Liver (tissue), 9 donors: ENCODE results near the gene MYL7. TPM values are rescaled to one million over a fixed set of nuclear protein-coding genes. Genes with fewer than 3 reads are reported as not detected.
A peak's percentile ranks its signal among the peaks of the same experiment; 100 is the strongest.

ENCODE experiments used
- DNase-seq: peaks from one replicate; pipeline ENCODE4 v3.0.0-alpha.2; 2017; ENCODE audit warnings: low spot score
- H3K27ac ChIP-seq, 2 donors: one replicate each; pipeline ENCODE4 v1.7.0; 2013; ENCODE audit warnings: inconsistent platforms in 2 of 2, low read length in 2 of 2, control low read depth in 1 of 2, low read depth in 1 of 2, mild to moderate bottlenecking in 1 of 2
- H3K27me3 ChIP-seq, 4 donors: one replicate each; pipeline versions ENCODE4 v1.6.1 to v1.7.0; 2013; ENCODE audit warnings: low read length in 3 of 4, inconsistent platforms in 1 of 4, mild to moderate bottlenecking in 1 of 4, moderate library complexity in 1 of 4; ENCODE audit not compliant: control insufficient read depth in 4 of 4, insufficient read depth in 4 of 4
- H3K36me3 ChIP-seq, 4 donors: one replicate each; pipeline versions ENCODE4 v1.6.1 to v1.7.0; 2013; ENCODE audit warnings: low read length in 3 of 4, mild to moderate bottlenecking in 3 of 4, low read depth in 1 of 4, moderate library complexity in 1 of 4; ENCODE audit not compliant: control insufficient read depth in 4 of 4, insufficient read depth in 3 of 4
- H3K4me1 ChIP-seq, 4 donors: one replicate each; pipeline versions ENCODE4 v1.6.1 to v1.7.0; 2013; ENCODE audit warnings: low read length in 3 of 4, mild to moderate bottlenecking in 3 of 4, moderate library complexity in 1 of 4; ENCODE audit not compliant: control insufficient read depth in 4 of 4, insufficient read depth in 4 of 4
- H3K4me3 ChIP-seq, 3 donors: one replicate each; pipeline versions ENCODE4 v1.6.1 to v1.7.0; 2013; ENCODE audit warnings: low read length in 3 of 3, control low read depth in 1 of 3, low read depth in 1 of 3, mild to moderate bottlenecking in 1 of 3
- H3K9ac ChIP-seq, 2 donors: one replicate each; pipeline ENCODE4 v1.7.0; 2013; ENCODE audit warnings: low read length in 2 of 2, mild to moderate bottlenecking in 2 of 2, moderate library complexity in 2 of 2, control low read depth in 1 of 2, low read depth in 1 of 2
- H3K9me3 ChIP-seq, 4 donors: one replicate each; pipeline versions ENCODE4 v1.6.1 to v1.7.0; 2013; ENCODE audit warnings: low read length in 3 of 4; ENCODE audit not compliant: control insufficient read depth in 4 of 4
- EGR1 ChIP-seq, 2 donors: IDR thresholded peaks; 2 replicates each; pipeline ENCODE4 v1.6.1; 2016 to 2018; ENCODE audit warnings: antibody characterized with exemption in 2 of 2, low read depth in 2 of 2
- FOXA1 ChIP-seq: IDR thresholded peaks from 2 replicates; pipeline ENCODE4 v1.6.1; 2016; ENCODE audit warnings: antibody characterized with exemption
- FOXA2 ChIP-seq: IDR thresholded peaks from 2 replicates; pipeline ENCODE4 v1.6.1; 2016; ENCODE audit warnings: antibody characterized with exemption
- GABPA ChIP-seq, 2 donors: IDR thresholded peaks in 1 of 2; conservative IDR thresholded peaks in 1 of 2; 2 replicates each; pipeline ENCODE4 v1.6.1; 2016; ENCODE audit warnings: antibody characterized with exemption in 2 of 2, mild to moderate bottlenecking in 1 of 2, moderate library complexity in 1 of 2
- HNF4A ChIP-seq, 2 donors: conservative IDR thresholded peaks; 2 replicates each; pipeline ENCODE4 v1.6.1; 2016; ENCODE audit warnings: antibody characterized with exemption in 2 of 2, mild to moderate bottlenecking in 2 of 2
- NR2F2 ChIP-seq: IDR thresholded peaks from 2 replicates; pipeline ENCODE4 v1.6.1; 2016; ENCODE audit warnings: antibody characterized with exemption
- RXRA ChIP-seq, 2 donors: IDR thresholded peaks; 2 replicates each; pipeline ENCODE4 v1.6.1; 2017 to 2018; ENCODE audit warnings: antibody characterized with exemption in 2 of 2, mild to moderate bottlenecking in 1 of 2
- SP1 ChIP-seq: IDR thresholded peaks from 2 replicates; pipeline ENCODE4 v1.6.1; 2018; ENCODE audit warnings: antibody characterized with exemption, mild to moderate bottlenecking
- TAF1 ChIP-seq: conservative IDR thresholded peaks from 2 replicates; pipeline ENCODE4 v1.6.1; 2016; ENCODE audit warnings: antibody characterized with exemption, mild to moderate bottlenecking
- YY1 ChIP-seq: IDR thresholded peaks from 2 replicates; pipeline ENCODE4 v1.6.1; 2016; ENCODE audit warnings: antibody characterized with exemption, mild to moderate bottlenecking
- WGBS: extraction: QIAGEN DNeasy Blood & Tissue Kit; methylation state at CpG from one replicate; pipeline ENCODE4 v1.1.7; 2013; 5-methylcytosine and 5-hydroxymethylcytosine counted together
- polyA plus RNA-seq, 2 donors: library from polyadenylated mRNA; stranded (reverse) in 1 of 2; unstranded in 1 of 2; fragments of 200-250 nt in 1 of 2; fragments of >200 nt in 1 of 2; fragmentation: Nextera tagmentation in 1 of 2; extraction: Ambion mirVana in 1 of 2; gene quantifications; one replicate each; pipeline versions ENCODE4 v1.2.1 to v1.2.3, GENCODE V29; 2013 to 2015
- total RNA-seq, 2 donors: library from RNA; depleted of rRNA; stranded (reverse); fragments of >200 nt; gene quantifications; one replicate each; pipeline ENCODE4 v1.2.3, GENCODE V29; 2014
- TF ChIP-seq, protein P1 (sequence below): fragments of 150-350 bp; IDR thresholded peaks from 2 replicates; pipeline ENCODE4 v1.5.1; 2017; ENCODE audit warnings: improper control_type of control experiment, low read depth, low read length; ENCODE audit not compliant: missing input control
- TF ChIP-seq, protein P2 (sequence below): IDR thresholded peaks from 2 replicates; pipeline ENCODE4 v1.6.1; 2016; ENCODE audit warnings: antibody characterized with exemption
- TF ChIP-seq, protein P3 (sequence below): IDR thresholded peaks from 2 replicates; pipeline ENCODE4 v1.6.1; 2016; ENCODE audit warnings: antibody characterized with exemption, mild to moderate bottlenecking
- donor health status: healthy.
- donor health status: healthy.
- donor health status: healthy.
- donor health status: healthy.
- donor health status: healthy.

The MYL7 gene
- total and polyA plus RNA-seq, 4 donors = not detected

DNA sequence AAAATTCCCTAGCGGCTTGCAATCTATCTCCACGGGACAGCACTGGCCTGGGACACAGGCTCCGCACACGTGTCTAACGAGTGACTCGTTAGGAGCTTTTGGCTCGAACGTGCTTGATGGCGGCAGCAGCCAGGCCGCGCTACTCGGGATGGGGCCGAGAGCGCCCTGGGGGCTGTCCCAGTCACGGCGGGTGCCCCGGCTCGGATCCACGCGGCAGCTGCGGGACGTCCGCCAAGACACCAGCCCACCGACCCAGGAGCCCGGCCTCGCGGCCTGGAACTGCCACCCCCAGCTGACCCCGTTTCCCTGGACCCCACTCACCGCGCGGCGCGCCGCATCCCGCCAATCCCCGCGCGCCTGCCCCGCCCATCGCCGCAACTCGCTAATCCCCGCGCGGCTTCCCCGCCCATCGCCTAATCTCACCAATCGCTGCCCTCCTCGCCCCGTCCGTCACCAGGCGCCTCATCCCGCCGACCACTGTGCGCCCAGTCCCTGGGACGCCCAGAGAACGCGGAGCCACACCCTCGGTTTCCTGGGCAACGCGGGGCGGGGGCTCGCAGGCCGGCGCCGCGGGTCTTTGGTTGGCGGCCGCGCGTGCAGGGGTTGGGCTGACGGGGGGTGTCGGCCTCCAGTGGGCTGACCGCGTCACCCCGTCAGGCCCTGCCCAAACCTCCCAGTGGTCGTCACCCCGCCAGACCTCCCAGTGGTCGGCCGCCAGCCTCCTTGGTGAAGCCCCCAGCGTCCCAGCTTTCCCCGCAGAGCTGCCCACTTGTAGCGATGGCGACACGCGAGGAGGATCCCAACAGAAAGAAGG lies 17.7 kb downstream of the MYL7 start, which contains the start of gene POLD2:
Gene POLD2 (minus strand): TSS at position 359 of the 814 bp plus-strand sequence. CDS start 1,495 bp downstream, outside the sequence.
- peak within 1 kb of the TSS; percentile 49 to 85 for H3K9ac ChIP-seq
- H3K4me3 ChIP-seq = peak within 1 kb of the TSS; percentile 61 to 88 (median 72)
- H3K9me3 ChIP-seq = no peaks in the 10 kb centered on the region
- DNase-seq = peak; percentile 98
- peaks cover 8 to 24% (median 16%) of the 10 kb centered on the region in 4 donors for H3K4me1 ChIP-seq
- no peak for TF ChIP-seq EGR1 (IDR thresholded peaks at IDR 0.05; ENCODE audit: low read depth in 2 of 2)
- TF ChIP-seq, protein P1, sequence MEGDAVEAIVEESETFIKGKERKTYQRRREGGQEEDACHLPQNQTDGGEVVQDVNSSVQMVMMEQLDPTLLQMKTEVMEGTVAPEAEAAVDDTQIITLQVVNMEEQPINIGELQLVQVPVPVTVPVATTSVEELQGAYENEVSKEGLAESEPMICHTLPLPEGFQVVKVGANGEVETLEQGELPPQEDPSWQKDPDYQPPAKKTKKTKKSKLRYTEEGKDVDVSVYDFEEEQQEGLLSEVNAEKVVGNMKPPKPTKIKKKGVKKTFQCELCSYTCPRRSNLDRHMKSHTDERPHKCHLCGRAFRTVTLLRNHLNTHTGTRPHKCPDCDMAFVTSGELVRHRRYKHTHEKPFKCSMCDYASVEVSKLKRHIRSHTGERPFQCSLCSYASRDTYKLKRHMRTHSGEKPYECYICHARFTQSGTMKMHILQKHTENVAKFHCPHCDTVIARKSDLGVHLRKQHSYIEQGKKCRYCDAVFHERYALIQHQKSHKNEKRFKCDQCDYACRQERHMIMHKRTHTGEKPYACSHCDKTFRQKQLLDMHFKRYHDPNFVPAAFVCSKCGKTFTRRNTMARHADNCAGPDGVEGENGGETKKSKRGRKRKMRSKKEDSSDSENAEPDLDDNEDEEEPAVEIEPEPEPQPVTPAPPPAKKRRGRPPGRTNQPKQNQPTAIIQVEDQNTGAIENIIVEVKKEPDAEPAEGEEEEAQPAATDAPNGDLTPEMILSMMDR = peak; percentile 16
- TF ChIP-seq HNF4A (conservative IDR thresholded peaks at IDR 0.05) = peak in 1 of 2 donors; percentile 7
- peak in 1 of 2 donors; percentile 26 for TF ChIP-seq GABPA (IDR thresholded peaks at IDR 0.05 in 1 of 2, conservative IDR thresholded peaks at IDR 0.05 in 1 of 2)
- TF ChIP-seq RXRA (IDR thresholded peaks at IDR 0.05) = no peak
- TF ChIP-seq YY1 = peak; percentile 90
- TF ChIP-seq TAF1 = no peak
- TF ChIP-seq, protein P2, sequence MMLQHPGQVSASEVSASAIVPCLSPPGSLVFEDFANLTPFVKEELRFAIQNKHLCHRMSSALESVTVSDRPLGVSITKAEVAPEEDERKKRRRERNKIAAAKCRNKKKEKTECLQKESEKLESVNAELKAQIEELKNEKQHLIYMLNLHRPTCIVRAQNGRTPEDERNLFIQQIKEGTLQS = no peak
- peak; percentile 51 for TF ChIP-seq SP1
- TF ChIP-seq, protein P3, sequence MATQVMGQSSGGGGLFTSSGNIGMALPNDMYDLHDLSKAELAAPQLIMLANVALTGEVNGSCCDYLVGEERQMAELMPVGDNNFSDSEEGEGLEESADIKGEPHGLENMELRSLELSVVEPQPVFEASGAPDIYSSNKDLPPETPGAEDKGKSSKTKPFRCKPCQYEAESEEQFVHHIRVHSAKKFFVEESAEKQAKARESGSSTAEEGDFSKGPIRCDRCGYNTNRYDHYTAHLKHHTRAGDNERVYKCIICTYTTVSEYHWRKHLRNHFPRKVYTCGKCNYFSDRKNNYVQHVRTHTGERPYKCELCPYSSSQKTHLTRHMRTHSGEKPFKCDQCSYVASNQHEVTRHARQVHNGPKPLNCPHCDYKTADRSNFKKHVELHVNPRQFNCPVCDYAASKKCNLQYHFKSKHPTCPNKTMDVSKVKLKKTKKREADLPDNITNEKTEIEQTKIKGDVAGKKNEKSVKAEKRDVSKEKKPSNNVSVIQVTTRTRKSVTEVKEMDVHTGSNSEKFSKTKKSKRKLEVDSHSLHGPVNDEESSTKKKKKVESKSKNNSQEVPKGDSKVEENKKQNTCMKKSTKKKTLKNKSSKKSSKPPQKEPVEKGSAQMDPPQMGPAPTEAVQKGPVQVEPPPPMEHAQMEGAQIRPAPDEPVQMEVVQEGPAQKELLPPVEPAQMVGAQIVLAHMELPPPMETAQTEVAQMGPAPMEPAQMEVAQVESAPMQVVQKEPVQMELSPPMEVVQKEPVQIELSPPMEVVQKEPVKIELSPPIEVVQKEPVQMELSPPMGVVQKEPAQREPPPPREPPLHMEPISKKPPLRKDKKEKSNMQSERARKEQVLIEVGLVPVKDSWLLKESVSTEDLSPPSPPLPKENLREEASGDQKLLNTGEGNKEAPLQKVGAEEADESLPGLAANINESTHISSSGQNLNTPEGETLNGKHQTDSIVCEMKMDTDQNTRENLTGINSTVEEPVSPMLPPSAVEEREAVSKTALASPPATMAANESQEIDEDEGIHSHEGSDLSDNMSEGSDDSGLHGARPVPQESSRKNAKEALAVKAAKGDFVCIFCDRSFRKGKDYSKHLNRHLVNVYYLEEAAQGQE = peak; percentile 5
- peak; percentile 15 for TF ChIP-seq FOXA1
- under 1% methylated on average over 86 of the region's 86 CpGs for WGBS
- no peaks in the 10 kb centered on the region for H3K27me3 ChIP-seq
- peaks cover 0 to 13% (median 5%) of the 10 kb centered on the region in 4 donors for H3K36me3 ChIP-seq
- peak within 1 kb of the TSS; percentile 95 to 98 for H3K27ac ChIP-seq

DNA sequence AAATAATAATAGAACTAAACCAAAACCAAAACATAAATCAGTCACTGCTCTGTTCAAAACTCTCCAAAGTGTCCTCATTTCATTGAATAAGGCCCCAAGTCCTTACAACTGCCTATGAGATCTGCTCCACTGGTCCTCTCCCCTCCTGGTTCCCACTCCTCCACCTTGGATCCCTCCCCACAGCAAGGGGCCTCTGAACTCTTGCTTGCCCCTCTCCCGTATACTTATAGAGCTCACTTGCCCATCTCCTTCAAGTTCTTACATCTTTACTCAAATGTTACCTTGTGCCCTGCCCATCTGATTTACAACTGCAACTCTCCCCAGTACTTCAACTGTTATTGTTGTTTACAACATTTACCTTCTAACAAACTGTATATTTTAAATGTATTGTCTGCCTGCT lies 18.6 kb downstream of the MYL7 start:
- Histone ChIP-seq H3K4me3 (peak overlapping the region; percentile 61 to 88 (median 72)), H3K9ac (peak overlapping the region; percentile 49 to 85), H3K27ac (peak overlapping the region; percentile 95 to 98), H3K27me3 (no peaks in the 10 kb centered on the region), H3K36me3 (peaks cover 0 to 19% (median 10%) of the 10 kb centered on the region in 4 donors), H3K4me1 (peaks cover 8 to 24% (median 16%) of the 10 kb centered on the region in 4 donors), H3K9me3 (no peaks in the 10 kb centered on the region)
- WGBS = 46% methylated on average over 1 of the region's 1 CpG
- no peak for TF ChIP-seq NR2F2
- TF ChIP-seq YY1 = no peak
- TF ChIP-seq FOXA2 = no peak
- DNase-seq = no peak
